OCI-M1 (cell line): Measurements from ENCODE around the gene EPB41.

Source experiments
- DNase-seq: peaks from one replicate; lab custom pipeline; 2025; lab: John Stamatoyannopoulos, UW

Gene EPB41

DNA sequence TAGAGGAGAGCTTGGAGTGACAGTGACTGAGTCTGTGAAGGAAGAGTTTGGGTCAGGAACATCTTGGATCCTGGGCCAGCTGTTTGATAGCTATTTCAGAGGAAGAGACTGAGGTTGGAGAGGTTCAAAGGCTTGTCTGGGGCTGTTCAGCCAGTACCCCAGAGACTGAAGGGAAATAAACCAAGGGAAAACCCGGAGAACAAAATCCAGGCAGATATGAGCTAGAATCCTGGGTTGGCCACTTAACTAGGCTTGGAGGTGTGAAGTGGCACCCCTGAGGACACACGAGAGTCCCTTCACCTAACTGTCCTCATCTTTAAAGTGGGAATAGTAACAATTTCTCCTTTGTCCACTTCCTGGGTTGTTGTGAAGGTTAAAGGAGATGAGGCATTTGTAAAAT, 23.1 kb upstream of the EPB41 start:
- DNase-seq: no peak

GRCh38 chr1:28893403-28894102, 20.8 kb upstream of the EPB41 start:
- peak; percentile 43 for DNase-seq

- DNase-seq: no peak
Observed at GRCh38 chr1:28894785-28895184, 19.6 kb upstream of the EPB41 start.

- DNase-seq: no peak
Observed at GRCh38 chr1:28895896-28896608, 18.3 kb upstream of the EPB41 start.

GRCh38 chr1:28896609-28896986, 17.8 kb upstream of the EPB41 start:
- no peak for DNase-seq

- DNase-seq: no peak
Observed at GRCh38 chr1:28897789-28898188, 16.6 kb upstream of the EPB41 start.

DNA sequence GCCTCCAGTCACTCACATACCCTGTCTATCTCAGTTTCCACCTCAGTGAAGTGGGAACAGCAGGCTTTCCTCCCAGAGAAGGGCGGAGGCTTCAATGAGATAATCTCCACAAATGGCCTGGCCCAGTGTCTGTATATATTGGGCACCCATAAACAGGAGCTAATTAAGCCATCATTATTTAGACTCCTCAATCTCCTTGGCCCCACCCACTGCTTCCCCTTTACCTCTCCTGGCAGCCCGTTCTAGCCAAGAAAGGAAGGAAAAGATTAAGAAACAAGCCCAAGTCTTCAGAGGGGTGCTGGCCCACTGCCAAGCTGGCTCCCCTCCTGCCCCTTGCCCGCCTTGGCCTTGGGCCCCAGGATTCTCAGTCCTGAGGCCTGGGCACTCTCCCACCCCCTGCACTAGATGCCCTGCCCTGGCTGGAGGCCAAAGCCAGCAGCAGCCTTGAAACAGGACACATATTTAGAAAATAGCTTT, 15.9 kb upstream of the EPB41 start:
- no peak for DNase-seq

DNA sequence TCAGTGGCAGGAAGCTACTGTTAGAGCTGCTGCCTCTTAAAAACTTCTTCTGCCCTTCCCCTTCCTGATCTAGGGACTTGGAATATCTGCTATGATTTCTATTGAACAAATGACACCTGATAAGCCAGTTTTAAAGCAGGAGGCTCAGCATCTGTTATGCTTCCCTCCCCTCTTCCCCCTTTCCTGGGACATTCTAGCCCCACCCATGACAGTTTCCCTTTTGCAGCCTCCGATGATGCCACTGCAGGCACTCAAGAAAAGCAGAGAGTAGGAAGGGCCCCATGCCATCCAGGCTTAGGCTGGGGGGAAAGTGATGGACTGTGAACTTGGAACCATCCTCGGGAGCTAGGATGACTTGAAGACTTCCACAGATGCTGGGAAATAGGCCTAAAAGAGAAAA, 15.1 kb upstream of the EPB41 start:
- no peak for DNase-seq

DNA sequence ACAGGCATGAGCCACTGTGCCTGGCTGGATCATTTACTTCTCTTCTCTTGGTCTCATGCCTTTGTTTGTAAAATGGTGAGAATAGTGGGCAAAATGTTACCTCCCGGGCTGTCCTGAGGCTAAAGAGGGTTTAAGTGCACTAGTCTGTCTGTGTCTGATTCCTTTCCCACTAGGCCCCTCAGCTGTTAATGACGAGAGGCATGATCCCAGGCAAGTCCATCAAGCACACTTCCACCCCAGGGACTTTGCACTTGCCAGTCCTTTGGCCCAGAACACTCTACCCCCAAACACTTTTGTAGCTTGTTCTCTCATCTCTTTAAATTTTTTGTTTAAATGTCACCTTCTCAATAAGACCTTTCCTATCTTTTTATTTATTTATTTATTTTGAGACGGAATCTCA, 13.8 kb upstream of the EPB41 start:
- no peak for DNase-seq

DNA sequence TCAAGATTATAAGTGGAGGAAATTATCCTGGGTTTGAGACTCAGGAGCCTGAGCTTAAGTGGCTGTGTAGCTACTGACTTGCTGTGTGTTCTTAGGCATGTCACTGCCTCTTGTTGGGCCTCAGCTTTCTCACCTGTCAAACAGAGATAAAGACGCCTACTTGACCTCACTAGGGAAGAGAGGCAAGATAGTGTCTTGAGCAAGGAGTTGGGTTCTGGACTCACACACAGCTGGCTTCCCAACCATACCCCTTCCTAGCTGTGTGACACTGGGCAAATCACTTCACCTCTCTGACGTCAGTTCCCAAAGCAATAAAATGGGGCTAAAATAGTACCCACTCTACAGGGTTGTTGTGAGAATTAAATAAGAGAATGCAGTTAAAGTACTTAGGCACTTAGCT, 11.6 kb upstream of the EPB41 start:
- peak; percentile 17 for DNase-seq

DNA sequence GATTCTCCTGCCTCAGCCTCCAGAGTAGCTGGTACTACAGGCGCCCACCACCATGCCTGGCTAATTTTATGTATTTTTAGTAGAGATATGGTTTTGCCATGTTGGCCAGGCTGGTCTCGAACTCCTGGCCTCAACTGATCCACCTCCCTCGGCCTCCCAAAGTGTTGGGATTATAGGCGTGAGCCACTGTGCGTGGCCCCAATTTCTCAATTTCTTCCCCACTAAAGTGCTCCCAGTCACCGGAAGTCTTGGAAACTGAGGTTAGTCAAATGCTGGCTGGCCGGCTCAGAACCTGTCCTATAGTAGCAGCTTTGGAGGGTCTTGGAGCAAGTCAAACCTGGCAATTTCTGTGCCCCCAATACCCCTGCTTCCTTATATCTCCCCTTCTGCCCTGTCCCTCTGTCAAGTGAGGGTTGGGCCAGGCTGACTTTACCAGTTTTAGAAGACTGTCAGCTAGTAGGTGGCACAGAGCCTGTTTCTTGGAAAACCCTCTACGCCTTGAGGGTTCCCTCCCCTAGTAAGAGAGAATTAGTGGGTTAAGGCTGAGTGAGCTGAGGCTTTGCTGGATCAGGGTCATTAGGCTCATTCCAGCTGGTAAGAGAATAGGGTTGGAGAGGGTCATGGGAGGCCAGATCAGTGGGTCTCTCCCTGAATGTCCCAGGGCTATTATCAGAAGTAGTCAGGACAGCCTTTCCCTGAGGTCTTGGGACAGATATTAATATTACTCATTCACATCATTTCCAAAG, 8.3 kb upstream of the EPB41 start:
- no peak for DNase-seq

GRCh38 chr1:28909198-28909597, 5.2 kb upstream of the EPB41 start:
- no peak for DNase-seq

DNA sequence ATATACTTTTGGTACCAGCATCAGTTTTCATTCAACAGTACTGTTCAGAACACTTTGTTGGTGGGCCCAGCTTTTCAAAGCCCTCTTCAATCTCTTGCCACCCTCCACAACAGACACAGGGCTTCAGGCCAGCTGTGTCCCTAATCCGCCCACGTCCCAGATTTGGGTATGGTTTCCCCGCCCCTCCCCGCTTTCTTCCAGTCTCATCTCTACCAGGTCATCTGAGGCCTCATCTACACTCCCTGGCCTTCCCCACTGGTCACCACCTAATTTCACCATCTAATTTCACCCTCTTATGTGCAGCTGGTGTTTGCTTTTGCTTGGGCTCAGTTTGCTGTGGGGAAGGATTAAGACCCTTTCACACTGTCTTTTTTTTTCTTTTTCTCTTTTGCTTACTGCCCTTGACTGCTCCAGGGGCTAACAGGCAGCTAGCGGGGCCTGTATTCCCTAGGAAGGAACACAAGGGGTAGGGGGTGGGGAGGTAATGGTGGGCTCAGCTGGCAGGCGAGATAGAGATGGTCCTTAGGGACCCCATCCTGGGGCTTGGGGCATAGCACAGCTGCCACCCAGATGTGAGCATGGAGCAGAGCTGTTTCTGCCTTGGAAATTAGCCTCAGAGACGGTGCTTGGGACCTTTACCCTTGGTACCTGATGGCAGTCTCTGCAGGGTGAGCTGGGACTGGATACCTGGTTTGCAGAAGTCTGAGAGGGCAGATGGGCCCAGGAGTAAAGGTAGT, 3.8 kb upstream of the EPB41 start:
- no peak for DNase-seq

DNA sequence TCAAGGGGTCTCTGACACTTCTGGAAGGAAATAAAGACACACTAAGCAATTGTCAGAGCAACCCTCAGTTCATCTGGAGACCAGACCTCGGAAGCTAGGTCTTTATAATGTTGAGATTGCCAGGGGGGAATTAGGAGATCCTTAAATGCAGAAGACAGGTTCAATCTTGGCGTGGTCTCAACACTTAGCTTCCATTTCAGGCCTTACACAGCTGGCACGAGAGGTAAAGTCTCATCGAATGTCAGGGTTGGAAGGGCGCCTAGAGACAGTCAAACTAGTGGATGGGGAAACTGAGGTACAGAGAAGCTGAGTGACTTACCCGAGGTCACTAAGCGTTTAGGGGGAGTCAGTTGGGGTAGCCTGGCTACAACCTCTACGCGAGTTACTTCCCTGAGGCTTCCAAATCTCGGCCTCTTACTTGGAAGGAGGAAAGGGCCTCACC, 562 bp upstream of the EPB41 start:
- DNase-seq: no peak

GRCh38 chr1:28915031-28915895, 894 bp downstream of the EPB41 start:
- DNase-seq: peak; percentile 73

DNA sequence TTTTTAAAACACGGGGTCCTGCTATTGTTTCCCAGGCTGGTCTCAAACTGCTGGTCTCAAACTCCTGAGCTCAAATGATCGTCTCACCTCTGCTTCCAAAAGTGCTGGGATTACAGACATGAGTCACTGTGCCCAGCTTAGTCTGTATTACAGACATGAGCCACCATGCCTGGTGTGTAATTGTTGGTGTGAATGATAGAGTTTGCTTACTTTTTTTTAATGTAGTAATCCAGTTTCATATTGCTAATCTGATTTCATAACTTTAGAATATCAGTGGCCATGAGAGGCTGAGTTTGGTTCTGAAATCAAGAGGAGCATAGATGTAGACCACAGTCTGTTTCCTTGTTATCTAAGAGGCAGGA, 3.4 kb downstream of the EPB41 start:
- DNase-seq: peak; percentile 17

GRCh38 chr1:28921286-28921869, 7.0 kb downstream of the EPB41 start:
- no peak for DNase-seq

GRCh38 chr1:28925350-28925891, 11.1 kb downstream of the EPB41 start:
- DNase-seq: no peak

DNA sequence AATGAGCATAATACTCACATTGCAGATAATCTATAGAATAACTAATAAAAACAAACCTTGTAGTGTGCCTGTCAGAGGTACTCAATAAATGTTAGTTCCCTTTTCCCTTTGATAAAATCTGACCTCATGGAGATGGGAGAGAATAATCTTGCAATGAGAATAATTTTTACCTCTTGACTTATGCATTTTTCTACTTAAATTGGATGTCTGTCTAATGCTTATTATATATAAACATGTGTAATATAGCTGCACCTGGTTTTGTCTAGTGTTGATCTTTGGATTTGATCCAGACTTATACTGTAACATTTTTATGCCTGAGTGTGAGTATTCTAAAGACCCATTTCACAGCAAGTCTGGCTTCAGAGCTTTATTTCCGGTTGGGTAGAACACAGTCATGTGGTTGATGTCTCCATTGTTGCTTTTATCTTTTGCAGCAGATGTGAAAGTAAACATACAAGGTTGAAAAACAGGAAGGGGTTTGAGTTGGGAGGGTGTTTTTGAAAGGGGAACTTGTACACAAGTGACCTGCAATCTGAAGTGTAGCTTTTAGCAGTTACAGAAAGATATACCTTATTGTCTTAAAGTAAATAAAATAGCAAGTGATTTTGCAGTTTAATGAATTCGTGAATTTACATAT, 12.4 kb downstream of the EPB41 start:
- peak; percentile 97 for DNase-seq

DNA sequence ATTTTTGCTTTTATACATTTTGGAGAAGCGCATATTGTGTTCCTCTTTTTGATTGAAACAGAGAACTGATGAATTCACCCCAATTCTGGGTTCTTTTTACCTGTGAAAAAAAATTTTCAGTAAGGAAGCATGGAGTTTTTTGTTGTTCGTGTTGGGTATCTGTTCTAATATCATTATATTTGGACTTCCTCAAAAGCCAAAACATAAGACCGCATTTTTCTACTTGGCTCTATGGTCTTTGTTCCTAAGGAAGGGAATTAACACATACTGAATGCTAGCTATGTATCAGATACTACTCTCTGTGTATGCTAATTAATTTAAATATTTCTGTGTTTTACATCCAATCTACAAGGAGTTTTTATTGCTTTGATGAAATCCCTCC, 12.9 kb downstream of the EPB41 start:
- peak; percentile 73 for DNase-seq
